Measurements from ENCODE around the gene CAMK2D. TPM values are rescaled to one million over a fixed set of nuclear protein-coding genes. Genes with fewer than 3 reads are reported as not detected.
"Not testable (repeated sequence)": the region's sequence is repeated elsewhere in the genome, so short reads cannot be mapped to it uniquely, and the experiment has no call there.

CAMK2D gene
- total and polyA plus RNA-seq, 2 experiments from 2014 or later: 36.8 to 99.1 TPM

DNA sequence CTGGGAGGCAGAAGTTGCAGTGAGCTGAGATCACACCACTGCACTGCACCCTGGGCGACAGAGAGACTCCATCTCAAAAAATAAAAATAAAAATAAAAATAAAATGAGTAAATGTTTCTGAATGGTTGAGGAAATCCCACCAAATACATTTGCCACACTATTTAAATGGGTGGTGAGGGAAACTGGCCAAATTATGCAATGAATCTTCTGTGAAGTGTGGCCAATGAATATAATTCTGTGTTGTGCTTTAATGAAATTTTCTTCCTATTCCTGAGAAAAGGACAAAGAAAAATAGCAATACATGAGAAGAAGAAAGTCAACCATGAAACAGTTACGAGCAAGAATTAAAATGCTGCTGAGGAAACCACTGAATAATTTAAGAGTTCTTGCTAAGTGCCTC lies 69.9 kb downstream of the CAMK2D start:
- Histone ChIP-seq H3K36me3 (replicated peaks; ENCODE audit: insufficient read depth, low read depth) (no peaks in the 10 kb centered on the region), H3K4me2 (no peak overlapping the region), H3K27ac (no peak overlapping the region), H3K9me3 (ENCODE audit: low read depth) (no peaks in the 10 kb centered on the region), H4K20me1 (ENCODE audit: insufficient read depth, poor library complexity, severe bottlenecking) (peaks cover 5% of the 10 kb centered on the region), H3K4me1 (ENCODE audit: insufficient read depth) (peaks cover 25% of the 10 kb centered on the region), H3K79me2 (peaks cover 96% of the 10 kb centered on the region), H3K27me3 (no peaks in the 10 kb centered on the region), H3K9me2 (replicated peaks; ENCODE audit: insufficient read depth) (no peaks in the 10 kb centered on the region), H3K4me3 (no peak overlapping the region), H2AFZ (no peak overlapping the region)
- no peak for DNase-seq (ENCODE audit: low spot score)
- WGBS (ENCODE audit: low lambda C conversion rate, missing lambda C conversion rate): 100% methylated on average over 2 of the region's 2 CpGs
- TF ChIP-seq EZH2 (IDR thresholded peaks at IDR 0.05; ENCODE audit: borderline replicate concordance) (no peak), EZH2phosphoT487 (IDR thresholded peaks at IDR 0.05; ENCODE audit: low read depth, severe bottlenecking, unreplicated experiment) (no peak)
- TF ChIP-seq, protein P1, sequence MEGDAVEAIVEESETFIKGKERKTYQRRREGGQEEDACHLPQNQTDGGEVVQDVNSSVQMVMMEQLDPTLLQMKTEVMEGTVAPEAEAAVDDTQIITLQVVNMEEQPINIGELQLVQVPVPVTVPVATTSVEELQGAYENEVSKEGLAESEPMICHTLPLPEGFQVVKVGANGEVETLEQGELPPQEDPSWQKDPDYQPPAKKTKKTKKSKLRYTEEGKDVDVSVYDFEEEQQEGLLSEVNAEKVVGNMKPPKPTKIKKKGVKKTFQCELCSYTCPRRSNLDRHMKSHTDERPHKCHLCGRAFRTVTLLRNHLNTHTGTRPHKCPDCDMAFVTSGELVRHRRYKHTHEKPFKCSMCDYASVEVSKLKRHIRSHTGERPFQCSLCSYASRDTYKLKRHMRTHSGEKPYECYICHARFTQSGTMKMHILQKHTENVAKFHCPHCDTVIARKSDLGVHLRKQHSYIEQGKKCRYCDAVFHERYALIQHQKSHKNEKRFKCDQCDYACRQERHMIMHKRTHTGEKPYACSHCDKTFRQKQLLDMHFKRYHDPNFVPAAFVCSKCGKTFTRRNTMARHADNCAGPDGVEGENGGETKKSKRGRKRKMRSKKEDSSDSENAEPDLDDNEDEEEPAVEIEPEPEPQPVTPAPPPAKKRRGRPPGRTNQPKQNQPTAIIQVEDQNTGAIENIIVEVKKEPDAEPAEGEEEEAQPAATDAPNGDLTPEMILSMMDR (IDR thresholded peaks at IDR 0.05; ENCODE audit: poor library complexity): no peak

DNA sequence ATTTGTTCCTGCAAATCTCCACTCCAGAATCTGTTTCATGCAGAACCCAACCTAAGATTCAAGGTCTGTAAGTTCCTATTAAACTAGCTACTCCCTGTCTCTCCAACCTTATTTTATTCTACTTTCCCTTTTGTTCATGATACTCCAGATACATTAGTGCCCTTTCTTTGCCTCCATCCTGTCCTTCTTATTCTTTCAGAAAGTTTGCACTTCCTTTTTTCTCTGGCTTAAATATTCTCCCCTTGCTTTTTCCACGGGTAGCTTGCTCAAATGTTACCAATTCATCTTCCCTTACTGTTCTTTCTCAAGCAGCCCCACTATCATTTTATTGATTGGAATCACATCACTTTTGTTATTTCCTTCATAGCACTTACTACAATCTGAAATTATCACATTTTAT lies 72.1 kb downstream of the CAMK2D start:
- Histone ChIP-seq H2AFZ (no peak overlapping the region), H3K9me2 (replicated peaks; ENCODE audit: insufficient read depth) (no peaks in the 10 kb centered on the region), H3K4me3 (no peak overlapping the region), H3K4me1 (ENCODE audit: insufficient read depth) (peaks cover 30% of the 10 kb centered on the region), H3K27ac (no peak overlapping the region), H3K4me2 (no peak overlapping the region), H3K79me2 (peaks cover 93% of the 10 kb centered on the region), H3K36me3 (replicated peaks; ENCODE audit: insufficient read depth, low read depth) (no peaks in the 10 kb centered on the region), H4K20me1 (ENCODE audit: insufficient read depth, poor library complexity, severe bottlenecking) (peaks cover 5% of the 10 kb centered on the region), H3K9me3 (ENCODE audit: low read depth) (no peaks in the 10 kb centered on the region), H3K27me3 (no peaks in the 10 kb centered on the region)
- 67% methylated on average over 1 of the region's 1 CpG for WGBS (ENCODE audit: low lambda C conversion rate, missing lambda C conversion rate)
- DNase-seq (ENCODE audit: low spot score): no peak
- TF ChIP-seq, protein P1 (IDR thresholded peaks at IDR 0.05; ENCODE audit: poor library complexity): no peak
- TF ChIP-seq EZH2phosphoT487 (IDR thresholded peaks at IDR 0.05; ENCODE audit: low read depth, severe bottlenecking, unreplicated experiment) (no peak), EZH2 (IDR thresholded peaks at IDR 0.05; ENCODE audit: borderline replicate concordance) (no peak)

DNA sequence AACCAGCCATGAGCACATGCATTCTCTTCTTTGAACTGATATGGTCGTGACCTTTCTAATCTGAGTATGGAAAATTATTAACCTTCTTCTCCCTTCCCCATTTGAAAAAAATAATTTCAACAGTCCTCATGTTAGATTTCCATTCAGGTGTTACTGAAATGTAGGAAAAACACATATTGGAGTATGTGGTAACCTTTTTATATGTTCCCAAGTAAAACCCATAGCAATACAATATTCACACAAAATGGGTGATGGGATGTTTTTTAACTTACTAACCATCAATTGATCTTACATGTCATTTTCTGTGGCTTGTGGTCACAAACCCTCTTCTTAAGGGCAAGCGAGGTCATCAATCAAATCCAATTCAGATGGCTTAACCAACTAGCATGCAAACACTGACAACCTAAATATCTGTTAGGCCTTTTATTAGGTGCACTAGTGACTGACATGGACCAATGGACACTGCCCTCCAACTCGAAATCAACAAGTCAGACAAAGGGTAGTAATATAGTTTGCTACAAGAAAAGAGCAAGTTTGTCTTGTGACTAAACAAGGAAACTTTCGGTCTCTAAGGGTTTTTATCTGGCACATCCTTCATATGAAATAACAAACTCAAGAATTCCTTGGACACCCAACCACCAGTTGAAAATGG lies 74.3 kb downstream of the CAMK2D start:
- H2AFZ ChIP-seq: no peak overlapping the region
- peak overlapping the region; percentile 39 for H3K27ac ChIP-seq

DNA sequence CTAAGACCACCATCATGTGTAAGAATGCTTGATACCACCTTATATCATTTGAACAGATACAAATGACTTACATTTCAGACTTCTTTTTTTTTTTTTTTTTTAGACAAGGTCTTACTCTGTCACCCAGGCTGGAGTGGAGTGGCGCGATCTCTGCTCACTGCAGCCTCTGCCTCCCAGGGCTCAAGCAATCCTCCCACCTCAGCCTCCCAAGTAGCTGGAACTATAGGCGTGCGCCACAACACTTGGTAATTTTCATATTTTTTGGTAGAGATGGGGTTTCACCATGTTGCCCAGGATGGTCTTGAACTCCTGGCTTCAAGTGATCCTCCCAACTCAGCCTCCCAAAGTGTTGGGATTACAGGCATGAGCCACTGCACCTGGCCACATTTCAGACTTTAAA lies 76.4 kb downstream of the CAMK2D start:
- not testable (repeated sequence) for H3K9me3 ChIP-seq (ENCODE audit: low read depth); H3K9me2 ChIP-seq (replicated peaks; ENCODE audit: insufficient read depth); H3K36me3 ChIP-seq (replicated peaks; ENCODE audit: insufficient read depth, low read depth); DNase-seq (ENCODE audit: low spot score); H3K4me2 ChIP-seq; H4K20me1 ChIP-seq (ENCODE audit: insufficient read depth, poor library complexity, severe bottlenecking); H2AFZ ChIP-seq; H3K4me3 ChIP-seq; H3K27me3 ChIP-seq
- Histone ChIP-seq H3K27ac (peak overlapping the region; percentile 53), H3K4me1 (ENCODE audit: insufficient read depth) (peaks cover 31% of the 10 kb centered on the region), H3K79me2 (peaks cover 86% of the 10 kb centered on the region)
- WGBS (ENCODE audit: low lambda C conversion rate, missing lambda C conversion rate): 98% methylated on average over 4 of the region's 4 CpGs

More for the DNA sequence above, 74.3 kb downstream of the CAMK2D start:
- Histone ChIP-seq H3K4me3 (no peak overlapping the region), H3K9me2 (replicated peaks; ENCODE audit: insufficient read depth) (no peaks in the 10 kb centered on the region), H3K4me1 (ENCODE audit: insufficient read depth) (peaks cover 31% of the 10 kb centered on the region), H3K36me3 (replicated peaks; ENCODE audit: insufficient read depth, low read depth) (no peaks in the 10 kb centered on the region), H3K27me3 (no peaks in the 10 kb centered on the region), H3K4me2 (peak overlapping the region; percentile 14), H3K9me3 (ENCODE audit: low read depth) (no peaks in the 10 kb centered on the region), H3K79me2 (peaks cover 88% of the 10 kb centered on the region), H4K20me1 (ENCODE audit: insufficient read depth, poor library complexity, severe bottlenecking) (no peaks in the 10 kb centered on the region)
- TF ChIP-seq EZH2 (IDR thresholded peaks at IDR 0.05; ENCODE audit: borderline replicate concordance): no peak
- TF ChIP-seq, protein P1 (IDR thresholded peaks at IDR 0.05; ENCODE audit: poor library complexity): no peak
- TF ChIP-seq EZH2phosphoT487 (IDR thresholded peaks at IDR 0.05; ENCODE audit: low read depth, severe bottlenecking, unreplicated experiment): no peak
- no peak for DNase-seq (ENCODE audit: low spot score)
- WGBS (ENCODE audit: low lambda C conversion rate, missing lambda C conversion rate): 80% methylated on average over 4 of the region's 4 CpGs

All from hepatocyte (in vitro differentiated cells).